Stimulated activated CD4-positive, alpha-beta T cell treated with anti-CD3 and anti-CD28 coated beads, Interleukin-2, amount 100 ng/mL, for 24 hours (primary cell): ENCODE results near the gene MGP.

Experiments used
- DNase-seq, 2 donors: peaks; one replicate each; pipeline ENCODE4 v3.0.0-alpha.2; 2020

MGP gene

GRCh38 chr12:14902465-14902864 lies 16.8 kb upstream of the MGP start:
- no peak for DNase-seq

- no peak for DNase-seq
Observed at GRCh38 chr12:14901228-14901562, 15.5 kb upstream of the MGP start.

- DNase-seq: no peak
Observed at GRCh38 chr12:14900521-14901227, 15.0 kb upstream of the MGP start.

- no peak for DNase-seq
Observed at GRCh38 chr12:14896521-14897169, 11.0 kb upstream of the MGP start.

- no peak for DNase-seq
Observed at GRCh38 chr12:14893506-14894250, 8.0 kb upstream of the MGP start.

- no peak for DNase-seq
Observed at GRCh38 chr12:14892726-14893505, 7.3 kb upstream of the MGP start.

GRCh38 chr12:14890701-14891100 lies 5.0 kb upstream of the MGP start:
- DNase-seq: no peak

- DNase-seq: no peak
Observed at GRCh38 chr12:14886271-14886670, 617 bp upstream of the MGP start.

- DNase-seq: peak; percentile 71 to 77
Observed at GRCh38 chr12:14884458-14884878, 1.2 kb downstream of the MGP start.

- no peak for DNase-seq
Observed at GRCh38 chr12:14883686-14884085, 2.0 kb downstream of the MGP start.

GRCh38 chr12:14880890-14881453 lies 4.7 kb downstream of the MGP start:
- DNase-seq: no peak

GRCh38 chr12:14879222-14879933 lies 6.3 kb downstream of the MGP start:
- no peak for DNase-seq

GRCh38 chr12:14878488-14878887 lies 7.2 kb downstream of the MGP start:
- no peak for DNase-seq

- DNase-seq: no peak
Observed at GRCh38 chr12:14876833-14877232, 8.8 kb downstream of the MGP start.

GRCh38 chr12:14874882-14875281 lies 10.8 kb downstream of the MGP start:
- no peak for DNase-seq

- no peak for DNase-seq
Observed at GRCh38 chr12:14873440-14874185, 12.0 kb downstream of the MGP start.

GRCh38 chr12:14871886-14872285 lies 13.8 kb downstream of the MGP start:
- DNase-seq: no peak

- DNase-seq: no peak
Observed at GRCh38 chr12:14871247-14871646, 14.4 kb downstream of the MGP start.

- no peak for DNase-seq
Observed at GRCh38 chr12:14868916-14869506, 16.6 kb downstream of the MGP start.

- DNase-seq: no peak
Observed at GRCh38 chr12:14860490-14860889, 25.2 kb downstream of the MGP start.

GRCh38 chr12:14858513-14858912 lies 27.1 kb downstream of the MGP start:
- DNase-seq: no peak
